CD4-positive, alpha-beta T cell treated with Interleukin-6 at 100 ng/mL for 8 hours (primary cell): ENCODE data around the gene ETNK2.
"Not testable (repeated sequence)": the region's sequence is repeated elsewhere in the genome, so short reads cannot be mapped to it uniquely, and the experiment has no call there.

Source experiments
- DNase-seq: peaks from one replicate; pipeline ENCODE4 v3.0.0-alpha.2; 2020; ENCODE audit warnings: mixed read lengths, low spot score

Gene ETNK2

GRCh38 chr1:204098683-204099082, 53.2 kb downstream of the ETNK2 start:
- DNase-seq, result no peak

- DNase-seq, result no peak
Measured at GRCh38 chr1:204096931-204097330, 54.9 kb downstream of the ETNK2 start.

GRCh38 chr1:204094856-204095634, 56.8 kb downstream of the ETNK2 start:
- DNase-seq, result no peak

- DNase-seq, result no peak
Measured at GRCh38 chr1:204094313-204094729, 57.5 kb downstream of the ETNK2 start.

GRCh38 chr1:204093781-204094180, 58.1 kb downstream of the ETNK2 start:
- DNase-seq, result no peak

GRCh38 chr1:204093421-204093717, 58.5 kb downstream of the ETNK2 start:
- DNase-seq, result no peak

GRCh38 chr1:204092632-204093420, 59.0 kb downstream of the ETNK2 start:
- DNase-seq, result no peak

GRCh38 chr1:204091787-204092312, 60.0 kb downstream of the ETNK2 start:
- no peak for DNase-seq

- DNase-seq, result no peak
Measured at GRCh38 chr1:204091066-204091465, 60.8 kb downstream of the ETNK2 start.

GRCh38 chr1:204090132-204090531, 61.7 kb downstream of the ETNK2 start:
- not testable (repeated sequence) for DNase-seq

- no peak for DNase-seq
Measured at GRCh38 chr1:204089044-204089751, 62.6 kb downstream of the ETNK2 start.

GRCh38 chr1:204088596-204088995, 63.2 kb downstream of the ETNK2 start:
- no peak for DNase-seq

GRCh38 chr1:204087893-204088528, 63.8 kb downstream of the ETNK2 start:
- no peak for DNase-seq

- DNase-seq, result no peak
Measured at GRCh38 chr1:204087181-204087892, 64.5 kb downstream of the ETNK2 start.

GRCh38 chr1:204085876-204086275, 66.0 kb downstream of the ETNK2 start:
- no peak for DNase-seq

- DNase-seq, result no peak
Measured at GRCh38 chr1:204084247-204084772, 67.5 kb downstream of the ETNK2 start.

- no peak for DNase-seq
Measured at GRCh38 chr1:204083491-204083890, 68.4 kb downstream of the ETNK2 start.

- no peak for DNase-seq
Measured at GRCh38 chr1:204081791-204082513, 69.9 kb downstream of the ETNK2 start.

GRCh38 chr1:204081164-204081790, 70.6 kb downstream of the ETNK2 start:
- no peak for DNase-seq
